IMR-90 (cell line): Measurements from ENCODE around the gene BBIP1. TPM values are rescaled to one million over a fixed set of nuclear protein-coding genes. Genes with fewer than 3 reads are reported as not detected.
A peak's percentile ranks its signal among the peaks of the same experiment; 100 is the strongest.

Experiments used
- ATAC-seq: fragments of 200-7000 bp; cut with Tn5 transposase; 2 replicates; pipeline ENCODE4 v1.9.1; 2020; ENCODE audit warnings: low read depth, mild to moderate bottlenecking, moderate library complexity
- BruUV-seq: library from RNA; stranded (reverse); fragments of 400-500 nt; replicated peaks from 2 replicates; lab custom pipeline; 2021; lab: Mats Ljungman, UMichigan
- CTCF ChIA-PET: fragments of 300-600 bp; formaldehyde crosslinking; extraction: SDS; loops from one replicate; lab custom pipeline; 2021; ENCODE audit warnings: antibody characterized with exemption; lab: Yijun Ruan, JAX
- POLR2A ChIA-PET: fragments of 300-600 bp; sonication (Branson Sonifier 250); formaldehyde crosslinking; loops from one replicate; lab custom pipeline; 2022; ENCODE audit warnings: antibody characterized with exemption; ENCODE audit not compliant: unreplicated experiment; lab: Charles Lee
- DNase-seq: peaks from one replicate; pipeline ENCODE4 v3.0.0; 2013
- H2AFZ ChIP-seq: replicated peaks from 2 replicates; pipeline ENCODE3; 2013; ENCODE audit warnings: low read length, mild to moderate bottlenecking; ENCODE audit not compliant: poor library complexity
- H2AK5ac ChIP-seq: 2 replicates; pipeline ENCODE4 v1.6.1; 2013; ENCODE audit warnings: low read depth, low read length, inconsistent platforms
- H2AK9ac ChIP-seq: replicated peaks from 2 replicates; pipeline ENCODE3; 2013; ENCODE audit warnings: mild to moderate bottlenecking, low read depth, low read length, moderate library complexity; ENCODE audit not compliant: poor library complexity
- H2BK120ac ChIP-seq: 2 replicates; pipeline ENCODE4 v1.6.1; 2013; ENCODE audit warnings: low read depth, low read length, inconsistent platforms
- H2BK15ac ChIP-seq: 3 replicates; pipeline ENCODE4 v1.6.1; 2013; ENCODE audit warnings: low read depth, low read length, inconsistent platforms
- H2BK20ac ChIP-seq: 2 replicates; pipeline ENCODE4 v1.6.1; 2013; ENCODE audit warnings: low read depth, mild to moderate bottlenecking, inconsistent platforms, low read length, moderate library complexity
- H2BK5ac ChIP-seq: 2 replicates; pipeline ENCODE4 v1.6.1; 2013; ENCODE audit warnings: mild to moderate bottlenecking, low read depth, low read length, inconsistent platforms; ENCODE audit not compliant: poor library complexity, severe bottlenecking
- H3K14ac ChIP-seq: replicated peaks from 2 replicates; pipeline ENCODE4 v1.6.1; 2013; ENCODE audit warnings: low read depth, low read length, inconsistent platforms
- H3K18ac ChIP-seq: 2 replicates; pipeline ENCODE4 v1.6.1; 2013; ENCODE audit warnings: low read depth, low read length, control low read depth
- H3K23ac ChIP-seq: 2 replicates; pipeline ENCODE4 v1.6.1; 2013; ENCODE audit warnings: low read depth, low read length, inconsistent platforms
- H3K27ac ChIP-seq: 2 replicates; pipeline ENCODE4 v1.5.1; 2013; ENCODE audit warnings: mild to moderate bottlenecking, control low read depth, low read length; ENCODE audit not compliant: insufficient read depth
- H3K27me3 ChIP-seq: 2 replicates; pipeline ENCODE4 v1.6.1; 2013; ENCODE audit warnings: low read length; ENCODE audit not compliant: control insufficient read depth, insufficient read depth
- H3K36me3 ChIP-seq: 2 replicates; pipeline ENCODE4 v1.6.1; 2013; ENCODE audit warnings: low read length, mixed read lengths; ENCODE audit not compliant: control insufficient read depth, insufficient read depth
- H3K4ac ChIP-seq: 2 replicates; pipeline ENCODE4 v1.6.1; 2013; ENCODE audit warnings: low read depth, low read length, inconsistent platforms
- H3K4me1 ChIP-seq: 2 replicates; pipeline ENCODE4 v1.6.1; 2013; ENCODE audit warnings: low read length, mixed read lengths; ENCODE audit not compliant: control insufficient read depth, insufficient read depth
- H3K4me2 ChIP-seq: 2 replicates; pipeline ENCODE4 v1.6.1; 2013; ENCODE audit warnings: low read depth, mild to moderate bottlenecking, control low read depth, low read length, moderate library complexity
- H3K4me3 ChIP-seq: 2 replicates; pipeline ENCODE4 v1.5.1; 2013; ENCODE audit warnings: low read depth, mild to moderate bottlenecking, control low read depth, low read length, moderate library complexity; ENCODE audit not compliant: insufficient read depth
- H3K56ac ChIP-seq: 2 replicates; pipeline ENCODE4 v1.6.1; 2013; ENCODE audit warnings: low read length, inconsistent platforms; ENCODE audit not compliant: insufficient read depth; ENCODE audit errors: extremely low read depth
- H3K79me1 ChIP-seq, 2 experiments: 2 replicates each; pipeline ENCODE4 v1.6.1; 2013; ENCODE audit warnings: low read length in 2 of 2, inconsistent platforms in 1 of 2, low read depth in 1 of 2
- H3K9ac ChIP-seq: 2 replicates; pipeline ENCODE4 v1.6.1; 2013; ENCODE audit warnings: low read depth, low read length, control low read depth
- H3K9me1 ChIP-seq: 2 replicates; pipeline ENCODE4 v1.6.1; 2013; ENCODE audit warnings: low read length, inconsistent platforms; ENCODE audit not compliant: insufficient read depth
- H3K9me3 ChIP-seq: 2 replicates; pipeline ENCODE4 v1.6.1; 2013; ENCODE audit warnings: low read length; ENCODE audit not compliant: control insufficient read depth, insufficient read depth
- H4K20me1 ChIP-seq: 2 replicates; pipeline ENCODE4 v1.6.1; 2013; ENCODE audit warnings: low read length, inconsistent platforms; ENCODE audit not compliant: insufficient read depth
- H4K5ac ChIP-seq: 2 replicates; pipeline ENCODE4 v1.6.1; 2013; ENCODE audit warnings: mild to moderate bottlenecking, low read depth, low read length, control low read depth
- H4K8ac ChIP-seq, 2 experiments: 2 replicates each; pipeline ENCODE4 v1.6.1; 2013; ENCODE audit warnings: low read depth in 2 of 2, low read length in 2 of 2, control low read depth in 1 of 2, inconsistent platforms in 1 of 2
- H4K91ac ChIP-seq: 2 replicates; pipeline ENCODE4 v1.6.1; 2013; ENCODE audit warnings: low read depth, low read length, inconsistent platforms; ENCODE audit not compliant: insufficient read depth
- BHLHE40 ChIP-seq: fragments of 150-350 bp; IDR thresholded peaks from 2 replicates; pipeline ENCODE4 v1.6.1; 2016; ENCODE audit warnings: mild to moderate bottlenecking, low read depth, low read length
- CEBPB ChIP-seq: IDR thresholded peaks from 2 replicates; pipeline ENCODE4 v1.6.1; 2012; ENCODE audit warnings: low read depth, low read length, improper control_type of control experiment
- CHD1 ChIP-seq: IDR thresholded peaks from 2 replicates; pipeline ENCODE4 v1.6.1; 2012; ENCODE audit warnings: low read depth, low read length, improper control_type of control experiment
- CTCF ChIP-seq: conservative IDR thresholded peaks from 2 replicates; pipeline ENCODE4 v1.5.1; 2012; ENCODE audit warnings: mild to moderate bottlenecking, low read depth, low read length, improper control_type of control experiment
- ELK1 ChIP-seq: fragments of 150-350 bp; IDR thresholded peaks from 2 replicates; pipeline ENCODE4 v1.6.1; 2016; ENCODE audit warnings: low read depth, mild to moderate bottlenecking, low read length, moderate library complexity, borderline replicate concordance
- MAFK ChIP-seq: IDR thresholded peaks from 2 replicates; pipeline ENCODE4 v1.6.1; 2012; ENCODE audit warnings: low read depth, low read length, improper control_type of control experiment
- NFE2L2 ChIP-seq: fragments of 150-350 bp; IDR thresholded peaks from 2 replicates; pipeline ENCODE4 v1.6.1; 2016; ENCODE audit warnings: low read depth, mild to moderate bottlenecking, low read length
- POLR2A ChIP-seq: IDR thresholded peaks from 2 replicates; pipeline ENCODE4 v1.6.1; 2012; ENCODE audit warnings: mild to moderate bottlenecking, low read depth, low read length
- RAD21 ChIP-seq: IDR thresholded peaks from 2 replicates; pipeline ENCODE4 v1.6.1; 2012; ENCODE audit warnings: low read length, improper control_type of control experiment
- RCOR1 ChIP-seq: IDR thresholded peaks from 2 replicates; pipeline ENCODE4 v1.6.1; 2012; ENCODE audit warnings: mild to moderate bottlenecking, low read length, improper control_type of control experiment; ENCODE audit not compliant: insufficient replicate concordance
- WGBS, 2 experiments: methylation state at CpG; one replicate each; pipeline versions ENCODE4 v1.1.5 to v1.1.7; 2013; ENCODE audit warnings: missing lambda C conversion rate in 2 of 2; ENCODE audit not compliant: insufficient read length in 1 of 2; ENCODE audit errors: extremely low coverage in 2 of 2; 5-methylcytosine and 5-hydroxymethylcytosine counted together
- dilution Hi-C: fragments of 300-500 bp; cut with HindIII; formaldehyde crosslinking; loops from one replicate; pipeline ENCODE4 v1.14.3; 2018; ENCODE audit warnings: low sequenced_read_pairs; ENCODE audit not compliant: unreplicated experiment
- in situ Hi-C: fragments of 300-500 bp; cut with MboI; formaldehyde crosslinking; loops from 3 replicates; pipeline ENCODE4 v1.14.3; 2019; ENCODE audit warnings: low sequenced_read_pairs, inconsistent platforms, mixed read lengths
- intact Hi-C: fragments of 100-400 bp; cut with micrococcal nuclease; formaldehyde crosslinking; loops from 2 replicates; pipeline ENCODE4 v1.10.0; 2022
- polyA plus RNA-seq, 3 experiments: library from polyadenylated mRNA; depleted of rRNA; stranded (reverse); fragments of >200 nt; gene quantifications; 2 replicates each; pipeline ENCODE4 v1.2.3, GENCODE V29; 2012; ENCODE audit warnings: low replicate concordance in 1 of 3
- total RNA-seq: library from RNA; depleted of rRNA; stranded (reverse); fragments of >200 nt; gene quantifications from 2 replicates; pipeline ENCODE4 v1.2.3, GENCODE V29; 2012

The BBIP1 gene
- total and polyA plus RNA-seq, 2 of the 4 experiments (the other 2 are of a cell fraction): 17.4 to 19.9 TPM

DNA sequence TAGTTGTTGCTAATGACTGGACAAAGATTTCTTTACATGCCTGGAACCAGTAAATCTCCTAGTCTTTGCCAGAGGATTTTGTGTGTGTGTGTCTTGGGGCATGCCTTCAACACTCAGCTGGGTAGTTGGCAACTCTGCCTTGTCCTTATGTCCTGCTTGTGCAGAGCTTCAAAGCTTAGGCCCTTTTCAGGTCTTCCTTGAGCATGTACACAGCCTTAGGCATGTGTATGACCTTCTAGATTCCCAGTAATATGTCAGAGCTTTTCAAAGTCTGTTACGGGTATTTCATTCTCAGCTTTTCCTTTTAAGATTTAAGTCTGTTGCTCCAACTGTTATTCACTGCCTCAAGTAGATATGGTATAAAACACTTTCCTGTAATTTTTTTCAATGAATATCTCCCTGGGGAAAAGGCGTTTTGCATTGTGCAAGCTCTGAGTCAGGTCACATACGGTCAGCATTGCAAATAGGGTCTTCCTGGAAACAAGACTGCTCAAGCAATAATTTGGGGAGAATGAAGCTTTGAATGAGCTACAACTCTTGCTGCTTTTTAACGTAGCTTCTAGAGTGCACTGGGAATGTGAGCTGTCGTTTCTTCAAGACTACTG, 25.9 kb upstream of the BBIP1 start:
- Histone ChIP-seq H4K91ac (no peak overlapping the region), H3K79me1 (peaks cover 35 to 58% of the 10 kb centered on the region in 2 experiments), H3K18ac (no peak overlapping the region), H3K14ac (no peak overlapping the region), H2BK5ac (no peak overlapping the region), H4K8ac (no peak overlapping the region), H3K9me1 (peaks cover 7% of the 10 kb centered on the region; the same call in 1 of the 2 replicates), H2AK5ac (no peak overlapping the region), H3K27me3 (no peaks in the 10 kb centered on the region), H2BK15ac (no peak overlapping the region), H3K27ac (no peak overlapping the region), H3K4ac (no peak overlapping the region), H3K23ac (0 out of 2 replicates have a peak overlapping the region, but pooled peaks have one; percentile 3), H3K9me3 (no peaks in the 10 kb centered on the region), H3K36me3 (peaks cover 9% of the 10 kb centered on the region), H2BK120ac (no peak overlapping the region), H3K9ac (no peak overlapping the region), H3K4me2 (no peak overlapping the region), H2AK9ac (no peak overlapping the region), H3K4me3 (no peak overlapping the region), H2AFZ (no peak overlapping the region), H4K20me1 (peaks cover 29% of the 10 kb centered on the region), H2BK20ac (no peak overlapping the region), H3K56ac (no peak overlapping the region), H4K5ac (no peak overlapping the region), H3K4me1 (peaks cover 4% of the 10 kb centered on the region)
- no peak for TF ChIP-seq POLR2A
- TF ChIP-seq RAD21: no peak
- no peak for TF ChIP-seq CEBPB
- TF ChIP-seq NFE2L2: no peak
- no peak for TF ChIP-seq ELK1
- no peak for TF ChIP-seq BHLHE40
- TF ChIP-seq CHD1: no peak
- TF ChIP-seq RCOR1: no peak
- no peak for TF ChIP-seq MAFK
- no peak for TF ChIP-seq CTCF
- CTCF ChIA-PET: no interaction called here
- BruUV-seq: no TSS peak
- intact Hi-C loops (no loop called here), dilution Hi-C loops (no loop called here), in situ Hi-C loops (no loop called here)
- 83% methylated on average over 2 of the region's 5 CpGs; no CpG with 5 or more reads in 1 of the 2 experiments for WGBS, 2 experiments
- ATAC-seq (no peak), DNase-seq (no peak)
- POLR2A ChIA-PET: interaction anchor here (1.0 kb wide), 1 partner anchor 15 kb away, joined by 6 read pairs; no protein-coding TSS in a partner anchor
